GM21717 (cell line): ENCODE results near the gene COL6A1.

ENCODE experiments used
- ATAC-seq: cut with Tn5 transposase; IDR thresholded peaks from one replicate; pipeline ENCODE4 v1.9.1; 2021; ENCODE audit warnings: mild to moderate bottlenecking, moderate library complexity; ENCODE audit not compliant: unreplicated experiment

The COL6A1 gene, protein sequence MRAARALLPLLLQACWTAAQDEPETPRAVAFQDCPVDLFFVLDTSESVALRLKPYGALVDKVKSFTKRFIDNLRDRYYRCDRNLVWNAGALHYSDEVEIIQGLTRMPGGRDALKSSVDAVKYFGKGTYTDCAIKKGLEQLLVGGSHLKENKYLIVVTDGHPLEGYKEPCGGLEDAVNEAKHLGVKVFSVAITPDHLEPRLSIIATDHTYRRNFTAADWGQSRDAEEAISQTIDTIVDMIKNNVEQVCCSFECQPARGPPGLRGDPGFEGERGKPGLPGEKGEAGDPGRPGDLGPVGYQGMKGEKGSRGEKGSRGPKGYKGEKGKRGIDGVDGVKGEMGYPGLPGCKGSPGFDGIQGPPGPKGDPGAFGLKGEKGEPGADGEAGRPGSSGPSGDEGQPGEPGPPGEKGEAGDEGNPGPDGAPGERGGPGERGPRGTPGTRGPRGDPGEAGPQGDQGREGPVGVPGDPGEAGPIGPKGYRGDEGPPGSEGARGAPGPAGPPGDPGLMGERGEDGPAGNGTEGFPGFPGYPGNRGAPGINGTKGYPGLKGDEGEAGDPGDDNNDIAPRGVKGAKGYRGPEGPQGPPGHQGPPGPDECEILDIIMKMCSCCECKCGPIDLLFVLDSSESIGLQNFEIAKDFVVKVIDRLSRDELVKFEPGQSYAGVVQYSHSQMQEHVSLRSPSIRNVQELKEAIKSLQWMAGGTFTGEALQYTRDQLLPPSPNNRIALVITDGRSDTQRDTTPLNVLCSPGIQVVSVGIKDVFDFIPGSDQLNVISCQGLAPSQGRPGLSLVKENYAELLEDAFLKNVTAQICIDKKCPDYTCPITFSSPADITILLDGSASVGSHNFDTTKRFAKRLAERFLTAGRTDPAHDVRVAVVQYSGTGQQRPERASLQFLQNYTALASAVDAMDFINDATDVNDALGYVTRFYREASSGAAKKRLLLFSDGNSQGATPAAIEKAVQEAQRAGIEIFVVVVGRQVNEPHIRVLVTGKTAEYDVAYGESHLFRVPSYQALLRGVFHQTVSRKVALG

GRCh38 chr21:45981151-45982091, at the start of gene COL6A1:
TSS of gene COL6A1 (plus strand) at chr21:45981770. CDS start at chr21:45981851, 81 bp downstream.
- ATAC-seq = no peak

GRCh38 chr21:45932922-45933502, 48.6 kb upstream of the COL6A1 start:
- no peak for ATAC-seq

GRCh38 chr21:45934085-45934484, 47.5 kb upstream of the COL6A1 start:
- no peak for ATAC-seq

DNA sequence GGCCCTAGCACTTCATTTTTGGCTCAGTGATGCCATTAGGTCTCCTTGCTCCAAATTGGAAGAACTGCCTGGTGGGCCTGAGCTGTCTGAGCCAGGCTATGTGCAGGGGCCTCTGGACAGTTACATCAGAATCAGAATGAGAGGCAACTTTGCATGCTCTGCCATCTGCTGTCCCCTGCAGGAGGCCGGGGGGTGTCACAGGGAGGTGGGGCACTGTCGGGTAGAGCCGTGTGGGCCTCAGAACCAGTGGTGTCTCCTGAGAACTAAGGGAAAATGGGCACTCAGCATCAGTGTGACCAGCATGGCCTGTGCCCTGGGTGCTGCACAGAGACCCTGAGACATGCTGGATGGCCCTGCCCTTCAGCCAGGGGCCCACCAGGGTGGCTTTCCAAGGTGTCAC, 47.0 kb upstream of the COL6A1 start:
- no peak for ATAC-seq

DNA sequence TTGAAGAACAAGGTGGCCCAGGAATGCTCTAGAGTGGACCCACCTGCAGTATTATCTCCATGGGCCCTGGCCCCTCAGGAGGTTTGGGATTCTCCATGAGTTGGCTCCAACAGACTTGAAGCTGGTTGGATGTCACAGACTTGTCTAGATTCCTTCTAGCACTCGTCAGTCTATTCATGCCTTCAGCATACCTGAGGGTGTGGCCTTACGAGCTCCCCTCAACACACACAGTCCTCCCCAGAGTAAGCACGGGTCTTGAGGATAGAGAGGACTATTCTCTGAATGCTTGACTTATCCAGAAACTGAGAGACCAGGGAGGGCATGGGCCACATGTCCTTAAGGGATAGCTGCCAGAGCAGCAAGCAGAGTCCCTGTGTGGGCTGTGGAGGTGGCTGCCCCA, 45.9 kb upstream of the COL6A1 start:
- ATAC-seq = no peak

- ATAC-seq = no peak
These were observed 43.7 kb upstream of the COL6A1 start for GRCh38 chr21:45937721-45938452.

DNA sequence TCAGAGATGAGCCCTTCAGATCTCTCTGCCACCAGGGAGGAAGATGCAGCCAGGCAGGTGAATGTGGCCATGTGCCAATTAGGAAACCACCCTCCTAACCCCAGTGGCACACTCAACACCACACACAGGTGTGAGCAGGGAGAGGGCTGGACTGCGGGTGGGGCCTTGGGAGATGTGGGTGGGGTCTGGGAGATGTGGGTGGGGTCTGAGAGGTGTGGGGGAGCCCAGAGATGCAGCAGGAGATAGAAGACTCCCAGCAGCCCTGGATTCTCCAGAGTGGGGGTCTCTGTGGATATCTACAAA, 43.2 kb upstream of the COL6A1 start:
- ATAC-seq = no peak

DNA sequence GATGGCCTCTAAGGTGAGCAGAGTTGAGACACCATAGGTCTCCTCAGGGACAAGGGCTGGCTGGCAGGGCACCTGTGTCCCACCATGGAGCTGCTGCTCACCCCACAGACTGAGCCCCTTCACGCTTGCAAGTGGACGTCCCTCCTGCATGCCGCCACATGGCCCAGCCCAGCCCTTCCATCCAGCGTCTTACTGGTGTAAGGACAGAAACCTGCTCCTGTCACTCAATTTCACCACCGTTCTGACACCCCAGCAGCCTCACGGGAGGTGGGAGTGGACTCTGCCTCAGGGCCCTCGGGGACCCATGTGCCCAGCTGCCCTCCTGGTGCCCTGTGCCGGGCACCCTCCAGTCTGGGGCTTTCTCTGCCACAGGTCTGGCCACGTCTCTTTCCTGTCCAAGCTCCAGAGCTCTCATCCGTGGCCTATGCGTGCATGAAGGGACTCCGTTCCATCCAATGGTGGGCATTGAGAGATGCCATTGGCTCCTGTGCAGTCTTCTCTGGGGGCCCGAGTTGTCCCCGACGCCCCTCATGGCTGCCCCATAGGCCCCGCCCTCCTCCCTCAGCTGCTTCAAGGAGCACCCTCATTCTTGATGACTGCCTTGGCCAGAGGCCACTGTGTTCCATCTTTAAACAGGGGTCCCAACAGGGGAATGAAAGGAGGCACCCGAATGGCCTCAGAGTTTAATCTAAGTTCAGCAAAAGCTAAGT, 42.6 kb upstream of the COL6A1 start:
- no peak for ATAC-seq

- no peak for ATAC-seq
These were observed 42.0 kb upstream of the COL6A1 start for GRCh38 chr21:45939521-45940045.

GRCh38 chr21:45940091-45940490, 41.5 kb upstream of the COL6A1 start:
- ATAC-seq = no peak

- no peak for ATAC-seq
These were observed 40.8 kb upstream of the COL6A1 start for GRCh38 chr21:45940621-45941337.

GRCh38 chr21:45941338-45941710, 40.2 kb upstream of the COL6A1 start:
- ATAC-seq = no peak

- ATAC-seq = no peak
These were observed 39.6 kb upstream of the COL6A1 start for GRCh38 chr21:45941717-45942546.

DNA sequence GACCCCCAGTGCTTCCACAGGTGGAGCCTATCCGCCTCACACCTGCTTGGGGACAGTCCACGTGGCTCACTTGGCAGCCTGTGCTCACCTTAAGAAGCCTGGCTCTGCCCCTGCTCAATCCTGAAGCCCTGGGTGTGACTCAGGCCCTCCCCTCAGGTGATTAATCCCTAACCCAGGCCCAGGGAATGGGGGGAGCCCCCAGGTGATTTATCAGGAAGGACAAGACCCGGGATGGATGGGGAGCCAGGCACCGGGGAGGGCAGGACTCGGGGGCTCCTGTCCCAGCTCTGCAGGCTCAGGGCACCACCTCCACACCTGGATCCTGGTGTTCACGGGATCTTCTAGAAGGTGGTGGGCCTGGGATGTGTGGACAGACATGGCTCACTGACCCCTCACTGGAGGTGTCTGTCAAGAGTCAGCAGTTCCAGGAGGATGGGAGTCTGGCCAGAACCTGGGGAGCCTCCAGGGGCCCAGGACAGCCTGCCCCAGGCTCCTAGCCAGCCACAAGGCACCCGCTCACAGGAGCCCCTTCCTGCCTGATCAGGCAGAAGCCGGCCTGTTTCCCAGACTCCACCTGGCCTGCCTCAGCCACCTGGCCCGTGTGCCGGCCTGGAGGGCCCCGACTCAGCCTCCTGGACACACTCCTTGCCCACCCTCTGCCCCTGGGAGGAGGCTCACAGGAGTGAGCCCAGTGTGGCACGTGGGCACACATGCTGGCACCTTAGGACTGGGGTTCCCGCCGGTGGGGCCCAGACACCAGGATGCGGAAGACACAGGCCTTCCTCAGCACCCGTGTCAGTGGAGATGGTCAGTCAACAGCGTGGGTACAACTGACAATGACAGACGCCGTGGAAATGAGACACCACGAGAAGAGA, 38.6 kb upstream of the COL6A1 start:
- no peak for ATAC-seq

GRCh38 chr21:45943630-45944540, 37.7 kb upstream of the COL6A1 start:
- ATAC-seq = no peak
